ENCODE results near the gene EID2B.

GRCh38 chr19:39520541-39521484 is 11.8 kb downstream of the EID2B start:
- TF ChIP-seq CTCF (conservative IDR thresholded peaks at IDR 0.05) (no peak), EZH2 (IDR thresholded peaks at IDR 0.05; ENCODE audit: low read depth) (no peak)
